Measurements from ENCODE around the gene RANBP9. TPM values are rescaled to one million over a fixed set of nuclear protein-coding genes. Genes with fewer than 3 reads are reported as not detected.

RANBP9 gene
- total and polyA plus RNA-seq, 11 donors = 9.3 to 43.7 (median 32.3) TPM

- Histone ChIP-seq H3K27me3 (no peaks in the 10 kb centered on the region), H3K4me1 (peaks cover 0 to 15% (median 0%) of the 10 kb centered on the region in 12 donors), H3K27ac (no peak overlapping the region), H3K4me3 (no peak overlapping the region), H3K9me3 (no peaks in the 10 kb centered on the region), H3K36me3 (peaks cover 0 to 25% (median 9%) of the 10 kb centered on the region in 9 donors)
- no peak for TF ChIP-seq POLR2A (IDR thresholded peaks at IDR 0.05)
- ATAC-seq = no peak
- intact Hi-C loops (cut with DNase I) = no loop called here
- no peak for DNase-seq
- WGBS, 4 donors = 79 to 94% (median 91%) methylated on average over 2 of the region's 2 CpGs
These were observed 58.3 kb downstream of the RANBP9 start for GRCh38 chr6:13653296-13653695.

DNA sequence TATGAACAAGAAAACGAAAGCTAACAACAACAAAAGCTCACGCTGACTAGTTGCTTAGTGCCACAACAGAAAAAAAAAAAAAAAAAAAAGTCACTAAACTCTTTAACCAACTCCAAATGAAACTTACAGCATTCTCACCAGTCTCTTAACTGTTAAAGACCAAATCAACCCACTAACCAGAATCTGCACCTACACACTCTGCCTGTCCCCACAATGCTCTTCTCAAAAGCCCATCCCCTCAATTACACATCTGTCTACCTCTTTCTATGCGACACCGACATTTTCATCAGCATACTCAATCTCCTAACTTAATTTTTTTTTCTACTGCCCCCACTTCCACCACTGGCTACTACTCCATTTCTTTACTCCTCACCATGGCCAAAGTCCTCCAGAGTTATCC lies 62.2 kb downstream of the RANBP9 start:
- Histone ChIP-seq H3K27ac (no peak overlapping the region), H3K27me3 (no peaks in the 10 kb centered on the region), H3K4me1 (peaks cover 0 to 11% (median 0%) of the 10 kb centered on the region in 12 donors), H3K4me3 (no peak overlapping the region), H3K9me3 (no peaks in the 10 kb centered on the region), H3K36me3 (peaks cover 0 to 31% (median 15%) of the 10 kb centered on the region in 9 donors)
- DNase-seq (no peak), ATAC-seq (no peak)
- WGBS, 4 donors = 96 to 97% (median 97%) methylated on average over 4 of the region's 4 CpGs
- TF ChIP-seq POLR2A (IDR thresholded peaks at IDR 0.05) = no peak
- TF ChIP-seq CTCF (IDR thresholded peaks at IDR 0.05) = no peak
- intact Hi-C loops (cut with DNase I) = loop anchor here in 3 of 10 donors (10.0 kb wide), 3 partner anchors 45 to 115 kb away; no protein-coding TSS in a partner anchor

- DNase-seq (no peak), ATAC-seq (no peak)
- Histone ChIP-seq H3K4me3 (no peak overlapping the region), H3K9me3 (no peaks in the 10 kb centered on the region), H3K36me3 (peaks cover 0 to 34% (median 19%) of the 10 kb centered on the region in 9 donors), H3K27me3 (no peaks in the 10 kb centered on the region), H3K27ac (no peak overlapping the region), H3K4me1 (peaks cover 0 to 11% (median 0%) of the 10 kb centered on the region in 12 donors)
- intact Hi-C loops (cut with DNase I) = loop anchor here in 3 of 10 donors (10.0 kb wide), 3 partner anchors 46 to 116 kb away; no protein-coding TSS in a partner anchor
- TF ChIP-seq CTCF (IDR thresholded peaks at IDR 0.05) (no peak), POLR2A (IDR thresholded peaks at IDR 0.05) (no peak)
These were observed 62.8 kb downstream of the RANBP9 start for GRCh38 chr6:13648850-13649249.

DNA sequence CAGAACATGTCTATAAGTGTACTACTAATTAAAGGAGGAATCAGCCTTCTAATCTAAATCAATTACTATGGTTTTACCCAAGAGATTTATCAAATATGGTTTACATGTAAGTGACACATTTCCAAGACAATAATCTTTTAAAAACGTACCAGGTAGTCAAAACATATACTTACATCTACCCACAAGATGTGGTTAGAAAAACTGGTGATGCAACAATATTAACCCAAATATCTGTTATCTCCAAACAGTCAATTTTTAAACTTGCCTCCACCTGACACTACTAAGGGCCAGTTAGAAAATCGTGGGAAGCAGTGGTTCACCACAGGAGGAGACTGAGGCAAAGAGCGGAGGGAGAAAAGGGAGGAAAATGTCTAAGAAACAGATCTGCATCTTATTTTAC lies 68.5 kb downstream of the RANBP9 start:
- H3K27me3 ChIP-seq = no peaks in the 10 kb centered on the region
- no peak for DNase-seq
- intact Hi-C loops (cut with DNase I) = loop anchor here in 3 of 10 donors (10.0 kb wide), 3 partner anchors 52 to 122 kb away; no protein-coding TSS in a partner anchor
- H3K4me1 ChIP-seq = peaks cover 0 to 7% (median 0%) of the 10 kb centered on the region in 12 donors
- ATAC-seq = no peak
- TF ChIP-seq POLR2A (IDR thresholded peaks at IDR 0.05) = no peak
- TF ChIP-seq CTCF (IDR thresholded peaks at IDR 0.05) = no peak
- H3K9me3 ChIP-seq = no peaks in the 10 kb centered on the region
- peaks cover 0 to 70% (median 54%) of the 10 kb centered on the region in 9 donors for H3K36me3 ChIP-seq
- 89 to 95% (median 94%) methylated on average over 3 of the region's 3 CpGs for WGBS, 4 donors
- no peak overlapping the region for H3K27ac ChIP-seq
- no peak overlapping the region for H3K4me3 ChIP-seq

DNA sequence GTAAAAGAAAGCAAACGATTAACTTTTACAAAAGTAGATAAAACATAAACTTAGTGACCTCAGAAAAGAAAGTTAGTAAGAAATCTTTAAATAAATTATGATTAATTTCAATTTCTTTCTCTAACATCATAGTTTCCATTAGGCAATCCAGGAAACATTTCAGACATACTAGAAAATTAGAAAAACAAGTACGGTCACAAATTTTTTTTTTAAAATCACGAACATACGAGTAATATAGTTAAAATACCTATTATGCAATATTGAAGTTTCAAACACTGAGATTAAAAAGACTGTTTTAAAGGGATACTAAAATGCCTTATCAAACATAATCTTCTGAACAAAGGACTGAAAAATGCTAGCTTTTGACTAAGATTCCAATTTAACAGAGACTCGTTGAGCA lies 70.3 kb downstream of the RANBP9 start:
- Histone ChIP-seq H3K27me3 (no peaks in the 10 kb centered on the region), H3K4me3 (no peak overlapping the region), H3K36me3 (peaks cover 0 to 84% (median 71%) of the 10 kb centered on the region in 9 donors), H3K27ac (no peak overlapping the region), H3K4me1 (peaks cover 0 to 9% (median 0%) of the 10 kb centered on the region in 12 donors), H3K9me3 (no peaks in the 10 kb centered on the region)
- no peak for DNase-seq
- TF ChIP-seq CTCF (IDR thresholded peaks at IDR 0.05) (no peak), POLR2A (IDR thresholded peaks at IDR 0.05) (no peak)
- 75 to 82% (median 77%) methylated on average over 5 of the region's 5 CpGs for WGBS, 4 donors
- intact Hi-C loops (cut with DNase I) = loop anchor here in 3 of 10 donors (10.0 kb wide), 3 partner anchors 53 to 123 kb away; no protein-coding TSS in a partner anchor
- no peak for ATAC-seq
